GM23338 (cell line): Measurements from ENCODE around the gene ING4.

Source experiments
- CREB1 ChIP-seq: fragments of 250-450 bp; sonication (Bioruptor Pico); IDR thresholded peaks from 2 replicates; pipeline ENCODE4 v1.5.0; 2020; ENCODE audit warnings: low read depth, mild to moderate bottlenecking, moderate library complexity
- CTCF ChIP-seq, 2 experiments: fragments of 200-600 bp in 1 of 2; sonication (generic) in 1 of 2; conservative IDR thresholded peaks; 2 replicates each; pipeline versions ENCODE4 v1.5.1 to v1.6.1; 2016 to 2017; ENCODE audit warnings: antibody characterized with exemption in 2 of 2, low read depth in 2 of 2, mild to moderate bottlenecking in 2 of 2, moderate library complexity in 1 of 2
- EZH2phosphoT487 ChIP-seq: fragments of 200-600 bp; sonication (generic); IDR thresholded peaks from one replicate; pipeline ENCODE4 v1.8.1; 2018; ENCODE audit warnings: antibody characterized with exemption; ENCODE audit not compliant: unreplicated experiment
- JUNB ChIP-seq: IDR thresholded peaks from one replicate; pipeline ENCODE4 v1.6.1; 2016; ENCODE audit warnings: antibody characterized with exemption; ENCODE audit not compliant: unreplicated experiment
- NANOG ChIP-seq: IDR thresholded peaks from 2 replicates; pipeline ENCODE4 v1.6.1; 2016; ENCODE audit warnings: antibody characterized with exemption, borderline replicate concordance
- POLR2AphosphoS5 ChIP-seq: IDR thresholded peaks from 2 replicates; pipeline ENCODE4 v1.6.1; 2016; ENCODE audit warnings: antibody characterized with exemption, low read depth
- ZNF462 ChIP-seq: fragments of 250-450 bp; sonication (Bioruptor Pico); IDR thresholded peaks from 2 replicates; pipeline ENCODE4 v1.5.0; 2020; ENCODE audit warnings: mild to moderate bottlenecking, moderate library complexity
- TF ChIP-seq, protein P1 (sequence below): IDR thresholded peaks from one replicate; pipeline ENCODE4 v1.6.1; 2018; ENCODE audit warnings: antibody characterized with exemption; ENCODE audit not compliant: unreplicated experiment

- TF ChIP-seq CTCF (conservative IDR thresholded peaks at IDR 0.05; ENCODE audit: low read depth in 2 of 2) (no peak), JUNB (no peak), CREB1 (CRISPR knock-in tag) (no peak), NANOG (no peak), EZH2phosphoT487 (no peak), ZNF462 (CRISPR knock-in tag) (no peak), POLR2AphosphoS5 (no peak)
- TF ChIP-seq, protein P1, sequence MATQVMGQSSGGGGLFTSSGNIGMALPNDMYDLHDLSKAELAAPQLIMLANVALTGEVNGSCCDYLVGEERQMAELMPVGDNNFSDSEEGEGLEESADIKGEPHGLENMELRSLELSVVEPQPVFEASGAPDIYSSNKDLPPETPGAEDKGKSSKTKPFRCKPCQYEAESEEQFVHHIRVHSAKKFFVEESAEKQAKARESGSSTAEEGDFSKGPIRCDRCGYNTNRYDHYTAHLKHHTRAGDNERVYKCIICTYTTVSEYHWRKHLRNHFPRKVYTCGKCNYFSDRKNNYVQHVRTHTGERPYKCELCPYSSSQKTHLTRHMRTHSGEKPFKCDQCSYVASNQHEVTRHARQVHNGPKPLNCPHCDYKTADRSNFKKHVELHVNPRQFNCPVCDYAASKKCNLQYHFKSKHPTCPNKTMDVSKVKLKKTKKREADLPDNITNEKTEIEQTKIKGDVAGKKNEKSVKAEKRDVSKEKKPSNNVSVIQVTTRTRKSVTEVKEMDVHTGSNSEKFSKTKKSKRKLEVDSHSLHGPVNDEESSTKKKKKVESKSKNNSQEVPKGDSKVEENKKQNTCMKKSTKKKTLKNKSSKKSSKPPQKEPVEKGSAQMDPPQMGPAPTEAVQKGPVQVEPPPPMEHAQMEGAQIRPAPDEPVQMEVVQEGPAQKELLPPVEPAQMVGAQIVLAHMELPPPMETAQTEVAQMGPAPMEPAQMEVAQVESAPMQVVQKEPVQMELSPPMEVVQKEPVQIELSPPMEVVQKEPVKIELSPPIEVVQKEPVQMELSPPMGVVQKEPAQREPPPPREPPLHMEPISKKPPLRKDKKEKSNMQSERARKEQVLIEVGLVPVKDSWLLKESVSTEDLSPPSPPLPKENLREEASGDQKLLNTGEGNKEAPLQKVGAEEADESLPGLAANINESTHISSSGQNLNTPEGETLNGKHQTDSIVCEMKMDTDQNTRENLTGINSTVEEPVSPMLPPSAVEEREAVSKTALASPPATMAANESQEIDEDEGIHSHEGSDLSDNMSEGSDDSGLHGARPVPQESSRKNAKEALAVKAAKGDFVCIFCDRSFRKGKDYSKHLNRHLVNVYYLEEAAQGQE = no peak
Observed at GRCh38 chr12:6618483-6619225, 44.3 kb downstream of the ING4 start.
